Muscle layer of duodenum (tissue), 2 donors: Measurements from ENCODE around the gene VKORC1.

Source experiments
- H3K27ac ChIP-seq: one replicate; pipeline ENCODE4 v1.7.0; 2013; ENCODE audit warnings: mild to moderate bottlenecking, low read length
- H3K27me3 ChIP-seq: one replicate; pipeline ENCODE4 v1.7.0; 2013; ENCODE audit warnings: low read depth, mild to moderate bottlenecking, control low read depth, low read length
- H3K36me3 ChIP-seq, 2 donors: one replicate each; pipeline ENCODE4 v1.7.0; 2013; ENCODE audit warnings: low read length in 2 of 2, control low read depth in 1 of 2, mild to moderate bottlenecking in 1 of 2; ENCODE audit not compliant: insufficient read depth in 2 of 2, control insufficient read depth in 1 of 2
- H3K4me1 ChIP-seq, 2 donors: one replicate each; pipeline ENCODE4 v1.7.0; 2013; ENCODE audit warnings: low read length in 2 of 2, mild to moderate bottlenecking in 2 of 2, control low read depth in 1 of 2, moderate library complexity in 1 of 2; ENCODE audit not compliant: insufficient read depth in 2 of 2, control insufficient read depth in 1 of 2
- H3K4me3 ChIP-seq, 2 donors: one replicate each; pipeline ENCODE4 v1.7.0; 2013; ENCODE audit warnings: low read length in 2 of 2, low read depth in 1 of 2, mild to moderate bottlenecking in 1 of 2
- H3K9me3 ChIP-seq, 2 donors: one replicate each; pipeline ENCODE4 v1.7.0; 2013; ENCODE audit warnings: low read length in 2 of 2, control low read depth in 1 of 2, mild to moderate bottlenecking in 1 of 2; ENCODE audit not compliant: control insufficient read depth in 1 of 2
- donor health status: healthy.

VKORC1 gene

GRCh38 chr16:31078597-31079341, 15.8 kb downstream of the VKORC1 start:
- Histone ChIP-seq H3K4me1 (peaks cover 4 to 30% of the 10 kb centered on the region in 2 donors), H3K27ac (no peak overlapping the region), H3K4me3 (no peak overlapping the region), H3K9me3 (no peaks in the 10 kb centered on the region), H3K27me3 (no peaks in the 10 kb centered on the region), H3K36me3 (peaks cover 30 to 74% of the 10 kb centered on the region in 2 donors)

GRCh38 chr16:31077592-31078396, 16.8 kb downstream of the VKORC1 start:
- Histone ChIP-seq H3K4me1 (peaks cover 4 to 32% of the 10 kb centered on the region in 2 donors), H3K27ac (no peak overlapping the region), H3K36me3 (peaks cover 30 to 70% of the 10 kb centered on the region in 2 donors), H3K4me3 (no peak overlapping the region), H3K9me3 (no peaks in the 10 kb centered on the region), H3K27me3 (no peaks in the 10 kb centered on the region)

DNA sequence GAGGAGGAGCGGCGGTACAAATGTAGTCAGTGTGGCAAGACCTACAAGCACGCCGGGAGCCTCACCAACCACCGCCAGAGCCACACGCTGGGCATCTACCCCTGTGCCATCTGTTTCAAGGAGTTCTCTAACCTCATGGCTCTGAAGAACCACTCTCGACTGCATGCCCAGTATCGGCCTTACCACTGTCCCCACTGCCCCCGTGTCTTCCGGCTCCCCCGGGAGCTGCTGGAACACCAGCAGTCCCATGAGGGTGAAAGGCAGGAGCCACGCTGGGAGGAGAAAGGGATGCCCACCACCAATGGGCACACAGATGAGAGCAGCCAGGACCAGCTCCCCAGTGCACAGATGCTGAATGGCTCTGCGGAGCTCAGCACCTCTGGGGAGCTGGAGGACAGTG, 17.6 kb downstream of the VKORC1 start:
- no peak overlapping the region for H3K27ac ChIP-seq
- H3K4me1 ChIP-seq, result peaks cover 11 to 36% of the 10 kb centered on the region in 2 donors
- no peak overlapping the region for H3K4me3 ChIP-seq
- peaks cover 30 to 65% of the 10 kb centered on the region in 2 donors for H3K36me3 ChIP-seq
- H3K9me3 ChIP-seq, result no peaks in the 10 kb centered on the region
- H3K27me3 ChIP-seq, result no peaks in the 10 kb centered on the region

GRCh38 chr16:31076319-31076718, 18.3 kb downstream of the VKORC1 start:
- peaks cover 30 to 59% of the 10 kb centered on the region in 2 donors for H3K36me3 ChIP-seq
- no peak overlapping the region for H3K27ac ChIP-seq
- H3K4me1 ChIP-seq, result peaks cover 15 to 37% of the 10 kb centered on the region in 2 donors

DNA sequence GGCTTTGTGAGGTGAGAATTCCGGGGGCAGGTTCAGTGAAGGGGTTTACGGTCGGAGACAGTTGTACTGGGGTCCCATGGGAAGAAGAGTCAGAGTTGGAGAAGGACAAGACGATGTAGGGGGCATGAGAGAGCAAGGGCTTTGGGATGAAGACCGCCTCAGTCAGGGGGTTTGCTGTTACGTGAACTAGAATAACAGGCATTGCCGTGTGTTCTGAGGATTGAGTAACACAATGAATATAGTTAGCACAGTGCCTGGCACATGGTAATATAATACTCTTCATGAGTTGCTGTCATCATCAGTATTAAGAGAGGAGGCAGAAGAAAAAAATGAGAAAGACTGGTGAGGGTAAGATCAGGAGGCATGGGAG, 19.8 kb downstream of the VKORC1 start:
- no peaks in the 10 kb centered on the region for H3K9me3 ChIP-seq
- H3K36me3 ChIP-seq, result peaks cover 24 to 44% of the 10 kb centered on the region in 2 donors
- H3K27ac ChIP-seq, result peak overlapping the region; percentile 91
- H3K4me3 ChIP-seq, result peak overlapping the region; percentile 99
- peaks cover 15 to 36% of the 10 kb centered on the region in 2 donors for H3K4me1 ChIP-seq
- H3K27me3 ChIP-seq, result no peaks in the 10 kb centered on the region

More at GRCh38 chr16:31076319-31076718, 18.3 kb downstream of the VKORC1 start:
- Histone ChIP-seq H3K4me3 (no peak overlapping the region), H3K27me3 (no peaks in the 10 kb centered on the region), H3K9me3 (no peaks in the 10 kb centered on the region)

DNA sequence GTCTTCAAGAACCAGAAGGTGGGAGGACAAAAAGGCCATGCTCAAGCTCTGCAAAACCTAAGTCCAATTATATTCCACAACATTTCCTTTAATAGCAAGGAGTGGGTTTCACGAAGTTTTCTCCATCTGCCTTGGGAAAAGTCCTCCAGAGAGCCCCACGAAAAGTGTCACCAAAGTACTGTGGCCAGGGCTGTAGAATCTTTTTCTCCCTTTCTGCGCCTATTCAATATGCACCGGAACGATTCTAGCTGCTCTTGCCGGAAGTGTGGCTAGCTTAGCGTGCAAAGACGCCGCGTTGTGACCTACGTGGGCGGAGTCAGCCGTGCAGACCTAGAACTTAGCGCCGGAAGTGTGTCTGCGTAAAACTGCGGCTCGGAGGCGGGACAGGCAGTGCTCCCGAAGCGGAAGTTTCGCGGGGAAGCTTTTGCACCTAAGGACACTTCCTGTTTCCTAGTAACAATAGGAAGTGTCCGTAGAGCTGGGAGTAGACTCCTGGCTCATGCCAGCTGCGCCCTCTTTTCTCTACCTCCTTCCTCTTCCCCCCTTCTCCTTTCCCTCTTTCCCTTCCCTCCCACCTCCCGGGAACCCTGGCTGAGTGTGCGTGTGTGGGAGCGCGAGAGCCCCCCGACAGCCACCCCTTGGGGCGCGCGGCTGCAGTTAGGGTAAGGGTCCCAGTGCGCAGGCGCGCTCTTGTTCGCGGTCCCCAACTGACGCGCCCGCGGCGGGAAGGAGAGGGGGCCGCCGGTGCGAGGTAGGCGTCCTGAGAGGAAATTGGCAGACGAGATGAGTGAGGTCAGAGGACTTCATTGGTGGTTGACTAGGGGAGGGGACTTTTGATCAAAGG, 20.4 kb downstream of the VKORC1 start, which contains the start of the genes ZNF646 and ZNF668:
TSS of gene ZNF646 (plus strand) at position 453 of the 844 bp plus-strand sequence. CDS start 1,903 bp downstream, outside the sequence.
TSS of gene ZNF668 (minus strand) at position 271 of the 844 bp plus-strand sequence. CDS start 9,781 bp downstream, outside the sequence.
- H3K4me1 ChIP-seq, result peaks cover 15 to 36% of the 10 kb centered on the region in 2 donors
- H3K4me3 ChIP-seq, result peak within 1 kb of the TSS; percentile 99
- H3K27me3 ChIP-seq, result no peaks in the 10 kb centered on the region
- peak within 1 kb of the TSS; percentile 91 for H3K27ac ChIP-seq
- H3K36me3 ChIP-seq, result peaks cover 19 to 38% of the 10 kb centered on the region in 2 donors
- H3K9me3 ChIP-seq, result no peaks in the 10 kb centered on the region

DNA sequence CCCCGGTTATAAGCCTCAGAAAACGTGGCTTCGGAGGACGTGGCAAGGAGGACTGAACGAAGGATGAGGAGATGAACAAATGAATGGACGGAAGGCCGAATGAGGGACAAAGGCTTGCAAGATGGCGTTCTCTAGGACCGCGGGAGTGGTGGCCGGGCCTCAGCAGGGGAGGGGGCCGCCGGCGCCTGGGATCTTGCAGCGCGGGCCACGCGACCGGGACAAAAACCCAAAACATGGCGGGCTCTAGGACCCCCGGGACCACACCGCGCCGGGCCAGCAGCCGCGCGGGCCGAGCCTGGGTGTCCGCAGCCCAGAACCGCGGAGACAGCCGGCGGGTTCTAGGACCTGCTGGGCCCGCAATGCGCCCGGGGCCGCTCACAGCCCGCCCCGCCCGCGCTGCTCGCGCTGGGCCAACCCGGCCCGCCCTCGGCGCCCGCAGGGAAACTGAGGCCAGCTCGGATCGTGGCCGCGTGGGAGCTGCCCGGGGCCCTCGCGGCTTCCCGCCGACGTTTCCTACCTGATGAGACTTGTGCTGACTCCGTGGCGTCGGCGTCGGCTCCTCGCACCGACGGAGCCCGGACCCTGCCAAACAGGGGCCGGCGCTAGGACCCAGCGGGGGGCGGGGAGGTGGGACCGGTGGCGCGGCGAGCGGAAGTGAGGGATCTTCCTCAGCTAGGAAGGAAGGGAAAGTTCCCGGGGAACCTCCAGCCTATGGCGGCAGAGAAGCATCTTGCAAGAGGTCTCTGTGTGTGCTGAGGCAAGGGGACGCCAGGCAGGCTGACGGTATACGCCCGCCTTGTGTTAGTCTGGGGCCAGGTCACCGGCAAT, 21.2 kb downstream of the VKORC1 start:
- Histone ChIP-seq H3K27me3 (no peaks in the 10 kb centered on the region), H3K4me1 (peaks cover 15 to 36% of the 10 kb centered on the region in 2 donors), H3K4me3 (peak overlapping the region; percentile 99), H3K27ac (peak overlapping the region; percentile 91), H3K36me3 (peaks cover 12 to 30% of the 10 kb centered on the region in 2 donors), H3K9me3 (no peaks in the 10 kb centered on the region)

- Histone ChIP-seq H3K4me1 (peaks cover 15 to 36% of the 10 kb centered on the region in 2 donors), H3K9me3 (no peaks in the 10 kb centered on the region), H3K36me3 (peaks cover 10 to 22% of the 10 kb centered on the region in 2 donors), H3K27me3 (no peaks in the 10 kb centered on the region), H3K4me3 (peak overlapping the region; percentile 99), H3K27ac (peak overlapping the region; percentile 91)
These were observed 22.0 kb downstream of the VKORC1 start for GRCh38 chr16:31072540-31073141.

DNA sequence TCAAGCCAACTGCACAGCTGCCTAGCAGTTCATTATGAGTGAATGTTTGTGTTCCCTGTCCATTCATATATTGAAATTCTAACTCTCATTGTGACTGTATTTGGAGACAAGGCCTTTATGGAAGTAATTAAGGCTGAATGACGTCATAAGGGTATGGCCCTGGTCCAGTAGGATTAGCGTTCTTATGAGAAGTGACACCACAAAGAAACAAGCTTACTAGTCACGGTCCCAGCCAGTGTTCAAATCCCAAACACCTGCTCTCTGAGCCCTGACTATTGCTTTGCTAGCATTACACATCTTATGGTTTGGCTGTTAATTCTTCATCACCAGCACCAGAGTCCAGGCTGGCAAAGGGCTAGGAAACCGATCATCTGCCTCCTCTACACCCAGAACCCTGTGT, 22.7 kb downstream of the VKORC1 start:
- peaks cover 15 to 36% of the 10 kb centered on the region in 2 donors for H3K4me1 ChIP-seq
- no peaks in the 10 kb centered on the region for H3K9me3 ChIP-seq
- H3K27me3 ChIP-seq, result no peaks in the 10 kb centered on the region
- H3K36me3 ChIP-seq, result peaks cover 2 to 15% of the 10 kb centered on the region in 2 donors
- H3K27ac ChIP-seq, result peak overlapping the region; percentile 91
- peak overlapping the region; percentile 99 for H3K4me3 ChIP-seq

DNA sequence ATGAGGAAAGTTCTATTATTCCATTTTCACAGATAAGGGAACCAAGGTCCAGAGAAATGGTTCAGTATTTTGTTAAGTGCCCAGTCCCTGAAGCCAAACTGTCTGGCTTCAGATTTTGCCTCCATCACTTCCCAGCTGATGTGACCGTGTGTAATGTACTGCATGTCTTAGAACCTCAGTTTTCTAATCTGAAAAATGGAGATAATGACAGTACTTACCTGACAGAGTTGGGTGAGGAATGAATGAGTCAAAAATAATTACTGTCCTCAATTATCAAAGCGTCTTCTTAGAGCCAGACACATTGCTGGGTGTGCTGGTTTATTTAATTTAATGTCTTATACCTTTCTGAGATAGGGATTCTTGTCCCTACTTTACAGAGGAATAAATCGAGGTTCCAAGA, 27.3 kb downstream of the VKORC1 start:
- H3K27ac ChIP-seq, result no peak overlapping the region
- peaks cover 7 to 17% of the 10 kb centered on the region in 2 donors for H3K4me1 ChIP-seq
- H3K36me3 ChIP-seq, result peaks cover 0 to 8% of the 10 kb centered on the region in 2 donors
- no peaks in the 10 kb centered on the region for H3K9me3 ChIP-seq
- H3K27me3 ChIP-seq, result no peaks in the 10 kb centered on the region
- H3K4me3 ChIP-seq, result no peak overlapping the region
